ENCODE data around the gene ANKRD55.

GRCh38 chr5:56128113-56128512 is 105.0 kb downstream of the ANKRD55 start:
- no peak for TF ChIP-seq CTCF (IDR thresholded peaks at IDR 0.05; ENCODE audit: low read length)
- no peak for TF ChIP-seq EZH2 (optimal IDR thresholded peaks at IDR 0.05; ENCODE audit: low read depth, low read length)
- no peak for TF ChIP-seq EZH2phosphoT487 (IDR thresholded peaks at IDR 0.05; ENCODE audit: low read length)
